H1 (cell line): ENCODE results near the gene PLXNA4.

Experiments
- CEBPB ChIP-seq: IDR thresholded peaks from 2 replicates; pipeline ENCODE4 v1.6.1; 2012; ENCODE audit warnings: low read depth, low read length
- CTCF ChIP-seq, 3 experiments: IDR thresholded peaks; 1 replicate in 2 of 3; 2 replicates in 1 of 3; pipeline versions ENCODE4 v1.5.1 to v1.6.1; 2011; ENCODE audit warnings: low read length in 3 of 3, mild to moderate bottlenecking in 3 of 3, inconsistent platforms in 2 of 3, low read depth in 1 of 3, moderate library complexity in 1 of 3; ENCODE audit not compliant: insufficient read depth in 1 of 3; ENCODE audit errors: control extremely low read depth in 1 of 3
- EP300 ChIP-seq, 2 experiments: IDR thresholded peaks; 1 replicate in 1 of 2; 2 replicates in 1 of 2; pipeline ENCODE4 v1.6.1; 2011 to 2012; ENCODE audit warnings: low read depth in 2 of 2, low read length in 2 of 2, mild to moderate bottlenecking in 2 of 2, borderline replicate concordance in 1 of 2, inconsistent platforms in 1 of 2, moderate library complexity in 1 of 2
- POLR2A ChIP-seq, 2 experiments: IDR thresholded peaks; 1 replicate in 1 of 2; 2 replicates in 1 of 2; pipeline ENCODE4 v1.6.1; 2011; ENCODE audit warnings: low read depth in 2 of 2, low read length in 2 of 2, mild to moderate bottlenecking in 2 of 2; ENCODE audit errors: control extremely low read depth in 1 of 2
- POLR2AphosphoS5 ChIP-seq: IDR thresholded peaks from 2 replicates; pipeline ENCODE4 v1.6.1; 2011; ENCODE audit warnings: low read depth, low read length
- TAF1 ChIP-seq: IDR thresholded peaks from 2 replicates; pipeline ENCODE4 v1.6.1; 2011; ENCODE audit warnings: mild to moderate bottlenecking, low read depth, low read length
- TBP ChIP-seq: IDR thresholded peaks from 2 replicates; pipeline ENCODE4 v1.6.1; 2011; ENCODE audit warnings: low read depth, low read length, improper control_type of control experiment
- TF ChIP-seq, protein P1 (sequence below): fragments of 300-600 bp; sonication (generic); IDR thresholded peaks from 2 replicates; pipeline ENCODE4 v1.7.1; 2012; ENCODE audit warnings: low read length, moderate library complexity, mild to moderate bottlenecking, inconsistent platforms; ENCODE audit not compliant: insufficient replicate concordance
- TF ChIP-seq, protein P2 (sequence below): IDR thresholded peaks from 2 replicates; pipeline ENCODE4 v1.6.1; 2012; ENCODE audit warnings: inconsistent platforms

- TF ChIP-seq CEBPB = peak; percentile 79
- 0 out of 4 replicates have a peak, but pooled peaks of 1 of the 3 experiments have one; percentile 6 for TF ChIP-seq CTCF (IDR thresholded peaks at IDR 0.05; ENCODE audit: control extremely low read depth in 1 of 3, insufficient read depth in 1 of 3, low read depth in 1 of 3, low read length in 3 of 3)
- TF ChIP-seq, protein P1, sequence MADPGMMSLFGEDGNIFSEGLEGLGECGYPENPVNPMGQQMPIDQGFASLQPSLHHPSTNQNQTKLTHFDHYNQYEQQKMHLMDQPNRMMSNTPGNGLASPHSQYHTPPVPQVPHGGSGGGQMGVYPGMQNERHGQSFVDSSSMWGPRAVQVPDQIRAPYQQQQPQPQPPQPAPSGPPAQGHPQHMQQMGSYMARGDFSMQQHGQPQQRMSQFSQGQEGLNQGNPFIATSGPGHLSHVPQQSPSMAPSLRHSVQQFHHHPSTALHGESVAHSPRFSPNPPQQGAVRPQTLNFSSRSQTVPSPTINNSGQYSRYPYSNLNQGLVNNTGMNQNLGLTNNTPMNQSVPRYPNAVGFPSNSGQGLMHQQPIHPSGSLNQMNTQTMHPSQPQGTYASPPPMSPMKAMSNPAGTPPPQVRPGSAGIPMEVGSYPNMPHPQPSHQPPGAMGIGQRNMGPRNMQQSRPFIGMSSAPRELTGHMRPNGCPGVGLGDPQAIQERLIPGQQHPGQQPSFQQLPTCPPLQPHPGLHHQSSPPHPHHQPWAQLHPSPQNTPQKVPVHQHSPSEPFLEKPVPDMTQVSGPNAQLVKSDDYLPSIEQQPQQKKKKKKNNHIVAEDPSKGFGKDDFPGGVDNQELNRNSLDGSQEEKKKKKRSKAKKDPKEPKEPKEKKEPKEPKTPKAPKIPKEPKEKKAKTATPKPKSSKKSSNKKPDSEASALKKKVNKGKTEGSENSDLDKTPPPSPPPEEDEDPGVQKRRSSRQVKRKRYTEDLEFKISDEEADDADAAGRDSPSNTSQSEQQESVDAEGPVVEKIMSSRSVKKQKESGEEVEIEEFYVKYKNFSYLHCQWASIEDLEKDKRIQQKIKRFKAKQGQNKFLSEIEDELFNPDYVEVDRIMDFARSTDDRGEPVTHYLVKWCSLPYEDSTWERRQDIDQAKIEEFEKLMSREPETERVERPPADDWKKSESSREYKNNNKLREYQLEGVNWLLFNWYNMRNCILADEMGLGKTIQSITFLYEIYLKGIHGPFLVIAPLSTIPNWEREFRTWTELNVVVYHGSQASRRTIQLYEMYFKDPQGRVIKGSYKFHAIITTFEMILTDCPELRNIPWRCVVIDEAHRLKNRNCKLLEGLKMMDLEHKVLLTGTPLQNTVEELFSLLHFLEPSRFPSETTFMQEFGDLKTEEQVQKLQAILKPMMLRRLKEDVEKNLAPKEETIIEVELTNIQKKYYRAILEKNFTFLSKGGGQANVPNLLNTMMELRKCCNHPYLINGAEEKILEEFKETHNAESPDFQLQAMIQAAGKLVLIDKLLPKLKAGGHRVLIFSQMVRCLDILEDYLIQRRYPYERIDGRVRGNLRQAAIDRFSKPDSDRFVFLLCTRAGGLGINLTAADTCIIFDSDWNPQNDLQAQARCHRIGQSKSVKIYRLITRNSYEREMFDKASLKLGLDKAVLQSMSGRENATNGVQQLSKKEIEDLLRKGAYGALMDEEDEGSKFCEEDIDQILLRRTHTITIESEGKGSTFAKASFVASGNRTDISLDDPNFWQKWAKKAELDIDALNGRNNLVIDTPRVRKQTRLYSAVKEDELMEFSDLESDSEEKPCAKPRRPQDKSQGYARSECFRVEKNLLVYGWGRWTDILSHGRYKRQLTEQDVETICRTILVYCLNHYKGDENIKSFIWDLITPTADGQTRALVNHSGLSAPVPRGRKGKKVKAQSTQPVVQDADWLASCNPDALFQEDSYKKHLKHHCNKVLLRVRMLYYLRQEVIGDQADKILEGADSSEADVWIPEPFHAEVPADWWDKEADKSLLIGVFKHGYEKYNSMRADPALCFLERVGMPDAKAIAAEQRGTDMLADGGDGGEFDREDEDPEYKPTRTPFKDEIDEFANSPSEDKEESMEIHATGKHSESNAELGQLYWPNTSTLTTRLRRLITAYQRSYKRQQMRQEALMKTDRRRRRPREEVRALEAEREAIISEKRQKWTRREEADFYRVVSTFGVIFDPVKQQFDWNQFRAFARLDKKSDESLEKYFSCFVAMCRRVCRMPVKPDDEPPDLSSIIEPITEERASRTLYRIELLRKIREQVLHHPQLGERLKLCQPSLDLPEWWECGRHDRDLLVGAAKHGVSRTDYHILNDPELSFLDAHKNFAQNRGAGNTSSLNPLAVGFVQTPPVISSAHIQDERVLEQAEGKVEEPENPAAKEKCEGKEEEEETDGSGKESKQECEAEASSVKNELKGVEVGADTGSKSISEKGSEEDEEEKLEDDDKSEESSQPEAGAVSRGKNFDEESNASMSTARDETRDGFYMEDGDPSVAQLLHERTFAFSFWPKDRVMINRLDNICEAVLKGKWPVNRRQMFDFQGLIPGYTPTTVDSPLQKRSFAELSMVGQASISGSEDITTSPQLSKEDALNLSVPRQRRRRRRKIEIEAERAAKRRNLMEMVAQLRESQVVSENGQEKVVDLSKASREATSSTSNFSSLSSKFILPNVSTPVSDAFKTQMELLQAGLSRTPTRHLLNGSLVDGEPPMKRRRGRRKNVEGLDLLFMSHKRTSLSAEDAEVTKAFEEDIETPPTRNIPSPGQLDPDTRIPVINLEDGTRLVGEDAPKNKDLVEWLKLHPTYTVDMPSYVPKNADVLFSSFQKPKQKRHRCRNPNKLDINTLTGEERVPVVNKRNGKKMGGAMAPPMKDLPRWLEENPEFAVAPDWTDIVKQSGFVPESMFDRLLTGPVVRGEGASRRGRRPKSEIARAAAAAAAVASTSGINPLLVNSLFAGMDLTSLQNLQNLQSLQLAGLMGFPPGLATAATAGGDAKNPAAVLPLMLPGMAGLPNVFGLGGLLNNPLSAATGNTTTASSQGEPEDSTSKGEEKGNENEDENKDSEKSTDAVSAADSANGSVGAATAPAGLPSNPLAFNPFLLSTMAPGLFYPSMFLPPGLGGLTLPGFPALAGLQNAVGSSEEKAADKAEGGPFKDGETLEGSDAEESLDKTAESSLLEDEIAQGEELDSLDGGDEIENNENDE = no peak
- no peak for TF ChIP-seq POLR2A (IDR thresholded peaks at IDR 0.05; ENCODE audit: control extremely low read depth in 1 of 2, low read depth in 2 of 2, low read length in 2 of 2)
- TF ChIP-seq TBP = no peak
- TF ChIP-seq POLR2AphosphoS5 = no peak
- TF ChIP-seq, protein P2, sequence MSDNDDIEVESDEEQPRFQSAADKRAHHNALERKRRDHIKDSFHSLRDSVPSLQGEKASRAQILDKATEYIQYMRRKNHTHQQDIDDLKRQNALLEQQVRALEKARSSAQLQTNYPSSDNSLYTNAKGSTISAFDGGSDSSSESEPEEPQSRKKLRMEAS = no peak
- no peak for TF ChIP-seq EP300 (IDR thresholded peaks at IDR 0.05; ENCODE audit: borderline replicate concordance in 1 of 2, low read depth in 2 of 2, low read length in 2 of 2)
- no peak for TF ChIP-seq TAF1
Measured at GRCh38 chr7:132380059-132380458, 196.2 kb downstream of the PLXNA4 start.
